ENCODE results near the gene SEC31B. TPM values are rescaled to one million over a fixed set of nuclear protein-coding genes. Genes with fewer than 3 reads are reported as not detected.

SEC31B gene
- polyA plus RNA-seq (2012; ENCODE audit: insufficient read depth, insufficient read length, low read depth) = 32.5 TPM

DNA sequence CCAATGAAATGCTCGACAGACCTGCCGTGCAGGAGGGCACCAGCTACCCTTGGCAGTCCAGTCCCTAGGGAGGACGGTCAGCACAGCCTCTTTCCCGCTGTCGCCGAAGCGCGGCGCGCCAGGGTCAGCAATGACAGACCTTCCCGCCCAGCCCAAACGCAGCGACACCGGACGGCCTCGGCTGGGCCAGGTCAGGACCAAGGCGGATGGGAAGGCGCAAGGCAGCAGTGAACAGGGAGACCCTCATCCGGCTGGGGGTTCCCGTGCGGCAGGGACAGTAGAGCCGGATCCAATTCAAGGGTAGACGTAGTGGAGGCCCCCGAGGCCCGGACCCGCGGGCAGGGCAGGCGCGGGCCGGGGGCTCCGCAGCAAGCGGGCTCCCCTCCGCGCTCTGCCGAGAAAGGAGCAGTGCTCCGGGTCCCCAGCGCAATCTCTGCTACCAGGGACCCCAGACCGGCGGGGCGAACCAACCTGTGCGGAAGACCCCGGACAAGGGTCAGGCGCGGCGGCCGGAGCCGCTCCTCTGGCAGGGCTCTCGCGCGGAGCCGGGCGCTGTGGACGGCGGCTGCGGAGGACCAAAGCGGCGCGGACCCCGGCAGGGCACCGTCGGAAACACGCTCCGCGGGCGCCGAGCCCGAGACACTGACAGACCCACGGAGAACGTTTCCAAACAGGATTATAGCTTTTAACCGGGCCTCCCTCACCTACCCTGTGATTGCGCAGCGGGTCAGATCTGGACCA is at the start of gene SEC31B:
Gene SEC31B (minus strand): TSS at position 551 of the 741 bp plus-strand sequence. CDS start 2,909 bp downstream, outside the sequence.
- H3K27me3 ChIP-seq = no peaks in the 10 kb centered on the region
- peaks cover 11% of the 10 kb centered on the region for H3K36me3 ChIP-seq
- TF ChIP-seq CTCF (IDR thresholded peaks at IDR 0.05; ENCODE audit: low read depth, low read length) = no peak; the same call in 1 of the 2 replicates
- no peaks in the 10 kb centered on the region for H3K9me3 ChIP-seq
- no peaks in the 10 kb centered on the region for H3K4me1 ChIP-seq
- H3K4me3 ChIP-seq (ENCODE audit: low read depth, low read length) = peak within 1 kb of the TSS; percentile 63
- DNase-seq = peak; percentile 69

- H3K27me3 ChIP-seq = no peaks in the 10 kb centered on the region; the same call in 1 of the 2 replicates
Observed at GRCh38 chr10:100568912-100569311, 49.3 kb upstream of the SEC31B start.

GRCh38 chr10:100567826-100568225 is 48.2 kb upstream of the SEC31B start:
- Histone ChIP-seq H3K36me3 (no peaks in the 10 kb centered on the region), H3K4me1 (no peaks in the 10 kb centered on the region), H3K27me3 (no peaks in the 10 kb centered on the region; the same call in 1 of the 2 replicates), H3K9me3 (no peaks in the 10 kb centered on the region), H3K4me3 (ENCODE audit: low read depth, low read length) (no peak overlapping the region)
- no peak for TF ChIP-seq CTCF (IDR thresholded peaks at IDR 0.05; ENCODE audit: low read depth, low read length)
- DNase-seq = no peak

More at GRCh38 chr10:100568912-100569311, 49.3 kb upstream of the SEC31B start:
- no peak overlapping the region for H3K4me3 ChIP-seq (ENCODE audit: low read depth, low read length)
- no peaks in the 10 kb centered on the region for H3K9me3 ChIP-seq
- no peak for TF ChIP-seq CTCF (IDR thresholded peaks at IDR 0.05; ENCODE audit: low read depth, low read length)
- no peak for DNase-seq
- no peaks in the 10 kb centered on the region for H3K4me1 ChIP-seq
- H3K36me3 ChIP-seq = no peaks in the 10 kb centered on the region

GRCh38 chr10:100567249-100567648 is 47.6 kb upstream of the SEC31B start:
- no peak for DNase-seq
- H3K27me3 ChIP-seq = peaks cover 5% of the 10 kb centered on the region; the same call in 1 of the 2 replicates
- H3K9me3 ChIP-seq = no peaks in the 10 kb centered on the region
- H3K36me3 ChIP-seq = no peaks in the 10 kb centered on the region
- no peak overlapping the region for H3K4me3 ChIP-seq (ENCODE audit: low read depth, low read length)
- TF ChIP-seq CTCF (IDR thresholded peaks at IDR 0.05; ENCODE audit: low read depth, low read length) = no peak
- H3K4me1 ChIP-seq = no peaks in the 10 kb centered on the region

DNA sequence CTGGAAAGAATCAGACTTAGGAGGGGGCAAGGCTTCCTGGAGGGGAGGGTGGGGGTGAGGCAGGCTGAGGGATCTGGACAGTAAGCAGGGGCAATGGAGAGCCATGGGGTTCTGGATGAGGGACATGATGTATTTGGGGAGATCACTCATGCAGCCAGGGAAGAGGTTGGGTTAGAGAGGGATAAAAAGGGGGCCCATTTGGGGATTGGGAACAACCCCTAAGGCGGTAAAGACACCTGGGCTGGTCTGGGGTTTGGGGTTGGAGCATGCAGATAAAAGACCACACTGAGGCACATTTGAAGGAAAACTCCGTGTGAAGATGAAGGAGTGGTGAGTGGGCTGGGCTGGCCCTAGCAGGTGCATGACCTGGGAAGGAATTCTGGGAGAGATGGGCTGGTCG is 46.9 kb upstream of the SEC31B start:
- H3K36me3 ChIP-seq = no peaks in the 10 kb centered on the region
- H3K4me1 ChIP-seq = no peaks in the 10 kb centered on the region
- no peaks in the 10 kb centered on the region for H3K9me3 ChIP-seq
- no peak for DNase-seq
- H3K27me3 ChIP-seq = peaks cover 6% of the 10 kb centered on the region; the same call in 1 of the 2 replicates
- H3K4me3 ChIP-seq (ENCODE audit: low read depth, low read length) = no peak overlapping the region
- no peak for TF ChIP-seq CTCF (IDR thresholded peaks at IDR 0.05; ENCODE audit: low read depth, low read length)
